H1 (cell line): ENCODE measurements around the gene TACR3. TPM values are rescaled to one million over a fixed set of nuclear protein-coding genes. Genes with fewer than 3 reads are reported as not detected.

ENCODE experiments used
- CTCF ChIA-PET: fragments of 300-600 bp; sonication (Branson Sonifier 250); formaldehyde crosslinking; loops from one replicate; lab custom pipeline; 2021; ENCODE audit not compliant: partially characterized antibody; lab: Charles Lee
- POLR2A ChIA-PET: fragments of 300-600 bp; sonication (Branson Sonifier 250); formaldehyde crosslinking; loops from one replicate; lab custom pipeline; 2021; ENCODE audit warnings: inconsistent platforms; ENCODE audit not compliant: partially characterized antibody; lab: Charles Lee
- DNase-seq, 2 experiments: peaks; one replicate each; pipeline versions ENCODE4 v3.0.0 to v3.0.0-alpha.2; 2010 to 2022; ENCODE audit warnings: low spot score in 2 of 2, low read depth in 1 of 2, mixed read lengths in 1 of 2
- FAIRE-seq: peaks from 2 replicates; lab custom pipeline; 2011; peaks lifted over from hg19 to GRCh38; lab: Jason Lieb, UNC
- H2AFZ ChIP-seq: 2 replicates; pipeline ENCODE4 v1.8.1; 2012; ENCODE audit warnings: low read length, inconsistent platforms
- H2AK5ac ChIP-seq: 2 replicates; pipeline ENCODE4 v1.6.1; 2013; ENCODE audit warnings: low read depth, low read length
- H2BK120ac ChIP-seq: replicated peaks from 2 replicates; pipeline ENCODE3; 2013; ENCODE audit warnings: low read depth, low read length, inconsistent platforms
- H2BK12ac ChIP-seq: 2 replicates; pipeline ENCODE4 v1.6.1; 2013; ENCODE audit warnings: low read depth, low read length
- H2BK15ac ChIP-seq: 2 replicates; pipeline ENCODE4 v1.6.1; 2013; ENCODE audit warnings: low read length
- H2BK20ac ChIP-seq: 2 replicates; pipeline ENCODE4 v1.6.1; 2013; ENCODE audit warnings: low read length
- H2BK5ac ChIP-seq: 2 replicates; pipeline ENCODE4 v1.6.1; 2013; ENCODE audit warnings: low read depth, low read length
- H3K14ac ChIP-seq: 2 replicates; pipeline ENCODE4 v1.6.1; 2013; ENCODE audit warnings: inconsistent platforms; ENCODE audit not compliant: insufficient read length
- H3K18ac ChIP-seq: 2 replicates; pipeline ENCODE4 v1.6.1; 2013; ENCODE audit warnings: low read length; ENCODE audit errors: extremely low read depth
- H3K23ac ChIP-seq: 2 replicates; pipeline ENCODE4 v1.6.1; 2013; ENCODE audit warnings: inconsistent platforms; ENCODE audit not compliant: insufficient read length
- H3K23me2 ChIP-seq: 2 replicates; pipeline ENCODE4 v1.6.1; 2013; ENCODE audit warnings: low read depth, low read length
- H3K27ac ChIP-seq: 2 replicates; pipeline ENCODE4 v1.6.1; 2011; ENCODE audit warnings: low read depth, low read length, inconsistent platforms
- H3K27me3 ChIP-seq, 4 experiments: replicated peaks in 1 of 4; 1 replicate in 1 of 4; 2 replicates in 3 of 4; pipeline versions ENCODE4 v1.6.1 to v1.8.1; 2011 to 2013; ENCODE audit warnings: low read length in 3 of 4, mild to moderate bottlenecking in 3 of 4, inconsistent platforms in 2 of 4, mixed read lengths in 2 of 4, moderate library complexity in 1 of 4; ENCODE audit not compliant: control insufficient read depth in 3 of 4, insufficient read depth in 3 of 4; ENCODE audit errors: extremely low read depth in 1 of 4
- H3K36me3 ChIP-seq, 4 experiments: 2 replicates each; pipeline versions ENCODE4 v1.6.1 to v1.8.1; 2011 to 2013; ENCODE audit warnings: mild to moderate bottlenecking in 4 of 4, low read length in 3 of 4, moderate library complexity in 2 of 4, control low read depth in 1 of 4, inconsistent platforms in 1 of 4; ENCODE audit not compliant: insufficient read depth in 4 of 4, control insufficient read depth in 2 of 4
- H3K4ac ChIP-seq: replicated peaks from 2 replicates; pipeline ENCODE3; 2013; ENCODE audit warnings: low read length, low read depth, mixed read lengths, inconsistent platforms; ENCODE audit not compliant: insufficient read length
- H3K4me1 ChIP-seq, 4 experiments: replicated peaks in 1 of 4; 1 replicate in 1 of 4; 2 replicates in 3 of 4; pipeline versions ENCODE4 v1.6.1 to v1.8.1; 2011 to 2013; ENCODE audit warnings: low read length in 3 of 4, inconsistent platforms in 2 of 4, mixed read lengths in 1 of 4; ENCODE audit not compliant: insufficient read depth in 4 of 4, control insufficient read depth in 3 of 4
- H3K4me2 ChIP-seq, 2 experiments: 2 replicates each; pipeline versions ENCODE4 v1.6.1 to v1.8.1; 2011 to 2013; ENCODE audit warnings: low read depth in 2 of 2, low read length in 2 of 2, control low read depth in 1 of 2, inconsistent platforms in 1 of 2, mild to moderate bottlenecking in 1 of 2; ENCODE audit not compliant: insufficient read depth in 1 of 2
- H3K4me3 ChIP-seq, 4 experiments: fragments of 200-600, 300-600 bp in 1 of 4; sonication (generic), shearing (Covaris generic), sonication (Bioruptor Twin) in 1 of 4; 2 replicates each; pipeline versions ENCODE4 v1.5.1 to v1.8.1; 2011 to 2016; ENCODE audit warnings: low read length in 4 of 4, low read depth in 3 of 4, control low read depth in 2 of 4, inconsistent platforms in 2 of 4, mild to moderate bottlenecking in 2 of 4, mixed read lengths in 1 of 4, moderate library complexity in 1 of 4; ENCODE audit not compliant: insufficient read depth in 2 of 4; ENCODE audit errors: extremely low read depth in 1 of 4
- H3K56ac ChIP-seq: replicated peaks from 2 replicates; pipeline ENCODE3; 2013; ENCODE audit warnings: low read depth, mild to moderate bottlenecking, mixed read lengths, low read length, inconsistent platforms; ENCODE audit not compliant: insufficient read length
- H3K79me1 ChIP-seq: 2 replicates; pipeline ENCODE4 v1.6.1; 2013; ENCODE audit warnings: low read depth, low read length, control low read depth
- H3K79me2 ChIP-seq, 2 experiments: 2 replicates each; pipeline versions ENCODE4 v1.6.1 to v1.8.1; 2012 to 2013; ENCODE audit warnings: low read length in 2 of 2, mild to moderate bottlenecking in 2 of 2, inconsistent platforms in 1 of 2; ENCODE audit not compliant: insufficient read depth in 2 of 2, control insufficient read depth in 1 of 2
- H3K9ac ChIP-seq, 4 experiments: replicated peaks in 1 of 4; 1 replicate in 1 of 4; 2 replicates in 3 of 4; pipeline versions ENCODE4 v1.6.1 to v1.8.1; 2011 to 2013; ENCODE audit warnings: low read depth in 3 of 4, low read length in 3 of 4, control low read depth in 2 of 4, mild to moderate bottlenecking in 2 of 4, moderate library complexity in 2 of 4, inconsistent platforms in 1 of 4; ENCODE audit errors: extremely low read depth in 1 of 4
- H3K9me3 ChIP-seq, 2 experiments: 2 replicates each; pipeline versions ENCODE4 v1.6.1 to v1.8.1; 2012 to 2013; ENCODE audit warnings: mild to moderate bottlenecking in 2 of 2, moderate library complexity in 2 of 2, control low read depth in 1 of 2, inconsistent platforms in 1 of 2, low read depth in 1 of 2, low read length in 1 of 2, mixed read lengths in 1 of 2; ENCODE audit not compliant: insufficient read depth in 2 of 2
- H4K20me1 ChIP-seq, 2 experiments: replicated peaks in 1 of 2; 2 replicates each; pipeline versions ENCODE3 to v1.8.1; 2011 to 2013; ENCODE audit warnings: inconsistent platforms in 2 of 2, low read length in 2 of 2, mild to moderate bottlenecking in 1 of 2; ENCODE audit not compliant: insufficient read depth in 2 of 2, control insufficient read depth in 1 of 2
- H4K5ac ChIP-seq: 2 replicates; pipeline ENCODE4 v1.6.1; 2013; ENCODE audit warnings: low read length, low read depth, mixed read lengths, inconsistent platforms; ENCODE audit not compliant: insufficient read length
- H4K8ac ChIP-seq: 2 replicates; pipeline ENCODE4 v1.8.0; 2013; ENCODE audit warnings: mild to moderate bottlenecking, moderate library complexity, low read length, inconsistent platforms; ENCODE audit not compliant: insufficient read depth; ENCODE audit errors: extremely low read depth
- H4K91ac ChIP-seq: replicated peaks from 2 replicates; pipeline ENCODE3; 2013; ENCODE audit warnings: low read length, mixed read lengths, inconsistent platforms; ENCODE audit not compliant: insufficient read length
- BCL11A ChIP-seq, 2 experiments: IDR thresholded peaks; one replicate each; pipeline ENCODE4 v1.6.1; 2011; ENCODE audit warnings: low read depth in 2 of 2, low read length in 2 of 2, mild to moderate bottlenecking in 2 of 2
- CBX5 ChIP-seq: fragments of 300-800, 300-1000 bp; sonication (generic); IDR thresholded peaks from 2 replicates; pipeline ENCODE4 v1.7.1; 2016; ENCODE audit warnings: antibody characterized with exemption, low read length, low read depth
- EP300 ChIP-seq, 2 experiments: IDR thresholded peaks; 1 replicate in 1 of 2; 2 replicates in 1 of 2; pipeline ENCODE4 v1.6.1; 2011 to 2012; ENCODE audit warnings: low read depth in 2 of 2, low read length in 2 of 2, mild to moderate bottlenecking in 2 of 2, borderline replicate concordance in 1 of 2, inconsistent platforms in 1 of 2, moderate library complexity in 1 of 2
- HDAC2 ChIP-seq, 2 experiments: fragments of 300-600 bp in 1 of 2; sonication (generic) in 1 of 2; IDR thresholded peaks; 2 replicates each; pipeline ENCODE4 v1.6.1; 2011 to 2012; ENCODE audit warnings: low read depth in 2 of 2, low read length in 2 of 2, mild to moderate bottlenecking in 2 of 2, moderate library complexity in 2 of 2, borderline replicate concordance in 1 of 2, inconsistent platforms in 1 of 2
- JUND ChIP-seq: IDR thresholded peaks from 2 replicates; pipeline ENCODE4 v1.6.1; 2011; ENCODE audit warnings: mild to moderate bottlenecking, improper control_type of control experiment, low read length
- POLR2AphosphoS5 ChIP-seq: IDR thresholded peaks from 2 replicates; pipeline ENCODE4 v1.6.1; 2011; ENCODE audit warnings: low read depth, low read length
- RAD21 ChIP-seq, 2 experiments: IDR thresholded peaks in 1 of 2; conservative IDR thresholded peaks in 1 of 2; 2 replicates each; pipeline ENCODE4 v1.6.1; 2011; ENCODE audit warnings: low read depth in 2 of 2, low read length in 2 of 2, improper control_type of control experiment in 1 of 2, inconsistent platforms in 1 of 2, mild to moderate bottlenecking in 1 of 2, moderate library complexity in 1 of 2
- RFX5 ChIP-seq: IDR thresholded peaks from 2 replicates; pipeline ENCODE4 v1.6.1; 2011; ENCODE audit warnings: low read depth, low read length, improper control_type of control experiment, borderline replicate concordance
- RXRA ChIP-seq: IDR thresholded peaks from 2 replicates; pipeline ENCODE4 v1.6.1; 2011; ENCODE audit warnings: low read depth, mild to moderate bottlenecking, low read length, moderate library complexity; ENCODE audit not compliant: insufficient read depth
- SIX5 ChIP-seq: IDR thresholded peaks from 2 replicates; pipeline ENCODE4 v1.6.1; 2011; ENCODE audit warnings: mild to moderate bottlenecking, low read depth, low read length
- SP4 ChIP-seq: IDR thresholded peaks from 2 replicates; pipeline ENCODE4 v1.6.1; 2012; ENCODE audit warnings: low read length, inconsistent platforms
- YY1 ChIP-seq: IDR thresholded peaks from 2 replicates; pipeline ENCODE4 v1.6.1; 2011; ENCODE audit warnings: low read depth, mild to moderate bottlenecking, low read length
- ZNF274 ChIP-seq: IDR thresholded peaks from 2 replicates; pipeline ENCODE4 v1.7.0; 2012; ENCODE audit warnings: low read length, borderline replicate concordance; ENCODE audit errors: extremely low read depth
- polyA plus RNA-seq, 7 experiments: library from polyadenylated mRNA; depleted of rRNA in 3 of 7; stranded (reverse) in 5 of 7; unstranded in 2 of 7; fragments of >200 nt in 5 of 7; fragments of 200-250 nt in 2 of 7; gene quantifications; 1 replicate in 5 of 7; 2 replicates in 1 of 7; 4 replicates in 1 of 7; pipeline versions ENCODE4 v1.2.1 to v1.2.3, GENCODE V29; 2011 to 2013; ENCODE audit warnings: missing spikeins in 2 of 7, mixed read lengths in 2 of 7
- total RNA-seq: library from RNA; stranded (reverse); fragmentation: NEBNext Ultra II Directional; extraction: Animal tissue kit (Norgen Biotek cat#: 25700); gene quantifications from 2 replicates; pipeline ENCODE4 v1.2.1, GENCODE V29; 2021
- TF ChIP-seq, protein P1 (sequence below): IDR thresholded peaks from 2 replicates; pipeline ENCODE4 v1.6.1; 2011; ENCODE audit warnings: low read depth, mild to moderate bottlenecking, low read length; ENCODE audit not compliant: insufficient read depth

The TACR3 gene
- total and polyA plus RNA-seq, 2 of the 8 experiments (the other 6 are each of a cell fraction or from before 2014, with no cell fraction given), result 0.30 to 2.3 TPM

DNA sequence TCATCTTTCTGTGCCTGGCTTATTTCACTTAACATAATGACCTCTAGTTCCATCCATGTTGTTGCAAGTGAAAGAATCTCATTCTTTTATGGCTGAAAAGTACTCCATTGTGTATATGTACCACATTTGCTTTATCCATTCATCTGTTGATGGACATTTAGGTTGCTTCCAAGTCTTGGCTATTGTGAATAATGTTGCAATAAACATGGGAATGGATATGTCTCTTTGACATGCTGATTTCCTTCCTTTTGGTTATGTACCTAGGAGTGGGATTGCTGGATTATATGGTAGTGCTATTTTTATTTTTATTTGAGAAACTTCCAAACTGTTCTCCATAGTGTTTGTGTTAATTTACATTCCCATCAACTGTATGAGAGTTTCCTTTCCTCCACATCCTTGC lies 71.2 kb downstream of the TACR3 start:
- Histone ChIP-seq H2BK15ac (no peak overlapping the region), H2AFZ (no peak overlapping the region), H3K79me2 (no peaks in the 10 kb centered on the region), H3K23me2 (no peaks in the 10 kb centered on the region), H3K23ac (no peak overlapping the region), H3K4me1 (no peaks in the 10 kb centered on the region), H3K4ac (no peak overlapping the region), H3K79me1 (no peaks in the 10 kb centered on the region), H3K56ac (no peak overlapping the region), H2BK20ac (no peak overlapping the region), H4K5ac (no peak overlapping the region), H3K14ac (no peak overlapping the region), H2BK5ac (no peak overlapping the region), H4K91ac (no peak overlapping the region), H3K4me2 (no peak overlapping the region), H3K4me3 (no peak overlapping the region), H3K9me3 (no peaks in the 10 kb centered on the region), H4K8ac (no peak overlapping the region), H3K36me3 (no peaks in the 10 kb centered on the region), H2BK12ac (no peak overlapping the region), H3K27ac (no peak overlapping the region), H3K18ac (no peak overlapping the region), H3K27me3 (no peaks in the 10 kb centered on the region), H2BK120ac (no peak overlapping the region), H3K9ac (no peak overlapping the region), H2AK5ac (no peak overlapping the region), H4K20me1 (no peaks in the 10 kb centered on the region)
- POLR2A ChIA-PET, result no interaction called here
- FAIRE-seq (no peak), DNase-seq (no peak)
- CTCF ChIA-PET, result interaction anchor here (1.0 kb wide), 1 partner anchor 12 kb away, joined by 3 read pairs; no protein-coding TSS in a partner anchor
- TF ChIP-seq CBX5 (no peak), RAD21 (IDR thresholded peaks at IDR 0.05 in 1 of 2, conservative IDR thresholded peaks at IDR 0.05 in 1 of 2; ENCODE audit: low read depth in 2 of 2, low read length in 2 of 2) (no peak), ZNF274 (no peak), YY1 (no peak), EP300 (IDR thresholded peaks at IDR 0.05; ENCODE audit: borderline replicate concordance in 1 of 2, low read depth in 2 of 2, low read length in 2 of 2) (no peak), RXRA (no peak), SP4 (no peak), BCL11A (IDR thresholded peaks at IDR 0.05; ENCODE audit: low read depth in 2 of 2, low read length in 2 of 2) (no peak), HDAC2 (IDR thresholded peaks at IDR 0.05; ENCODE audit: borderline replicate concordance in 1 of 2, low read depth in 2 of 2, low read length in 2 of 2) (no peak), JUND (no peak), SIX5 (no peak), RFX5 (no peak), POLR2AphosphoS5 (no peak)
- TF ChIP-seq, protein P1, sequence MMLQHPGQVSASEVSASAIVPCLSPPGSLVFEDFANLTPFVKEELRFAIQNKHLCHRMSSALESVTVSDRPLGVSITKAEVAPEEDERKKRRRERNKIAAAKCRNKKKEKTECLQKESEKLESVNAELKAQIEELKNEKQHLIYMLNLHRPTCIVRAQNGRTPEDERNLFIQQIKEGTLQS, result no peak
